ENCODE data around the gene GPATCH3.

The GPATCH3 gene

GRCh38 chr1:26858160-26858559 is 42.1 kb downstream of the GPATCH3 start:
- no peak overlapping the region for H3K4me3 ChIP-seq (replicated peaks in 1 of 2; ENCODE audit: low read depth in 2 of 2, low read length in 2 of 2)
- TF ChIP-seq, protein P1, sequence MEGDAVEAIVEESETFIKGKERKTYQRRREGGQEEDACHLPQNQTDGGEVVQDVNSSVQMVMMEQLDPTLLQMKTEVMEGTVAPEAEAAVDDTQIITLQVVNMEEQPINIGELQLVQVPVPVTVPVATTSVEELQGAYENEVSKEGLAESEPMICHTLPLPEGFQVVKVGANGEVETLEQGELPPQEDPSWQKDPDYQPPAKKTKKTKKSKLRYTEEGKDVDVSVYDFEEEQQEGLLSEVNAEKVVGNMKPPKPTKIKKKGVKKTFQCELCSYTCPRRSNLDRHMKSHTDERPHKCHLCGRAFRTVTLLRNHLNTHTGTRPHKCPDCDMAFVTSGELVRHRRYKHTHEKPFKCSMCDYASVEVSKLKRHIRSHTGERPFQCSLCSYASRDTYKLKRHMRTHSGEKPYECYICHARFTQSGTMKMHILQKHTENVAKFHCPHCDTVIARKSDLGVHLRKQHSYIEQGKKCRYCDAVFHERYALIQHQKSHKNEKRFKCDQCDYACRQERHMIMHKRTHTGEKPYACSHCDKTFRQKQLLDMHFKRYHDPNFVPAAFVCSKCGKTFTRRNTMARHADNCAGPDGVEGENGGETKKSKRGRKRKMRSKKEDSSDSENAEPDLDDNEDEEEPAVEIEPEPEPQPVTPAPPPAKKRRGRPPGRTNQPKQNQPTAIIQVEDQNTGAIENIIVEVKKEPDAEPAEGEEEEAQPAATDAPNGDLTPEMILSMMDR (IDR thresholded peaks at IDR 0.05; ENCODE audit: low read depth, low read length) = no peak
- DNase-seq (ENCODE audit: low read depth in 2 of 2) = no peak

DNA sequence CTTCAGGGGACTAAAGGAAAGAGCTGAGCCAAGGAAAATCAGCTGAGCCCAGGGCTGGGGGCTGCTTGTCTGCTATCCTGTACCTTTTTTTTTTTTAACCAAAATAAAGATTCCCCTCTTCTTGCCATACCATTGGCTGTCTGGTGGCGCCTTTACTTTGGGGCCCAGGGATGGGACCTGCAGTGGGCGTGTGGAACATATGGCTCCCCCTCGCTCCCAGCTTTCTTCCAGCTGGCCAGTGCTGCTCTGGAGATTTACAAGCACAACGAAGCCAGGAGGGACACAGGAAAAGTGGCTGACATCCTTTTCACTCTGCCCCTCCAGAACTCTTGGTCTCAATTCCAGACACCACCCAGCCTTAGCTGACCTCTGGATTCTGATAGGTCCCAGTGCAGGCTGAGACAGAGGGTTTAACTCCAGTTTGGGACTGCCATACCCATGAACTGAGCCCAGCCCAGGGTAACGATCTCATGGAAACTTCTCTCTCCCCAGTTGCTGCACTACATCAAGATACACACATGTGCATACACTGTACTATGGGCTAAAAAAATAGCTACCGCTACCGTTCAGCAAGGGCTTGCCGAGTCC is 42.7 kb downstream of the GPATCH3 start:
- no peak for DNase-seq (ENCODE audit: low read depth in 2 of 2)
- TF ChIP-seq, protein P1 (IDR thresholded peaks at IDR 0.05; ENCODE audit: low read depth, low read length) = no peak

GRCh38 chr1:26856604-26857469 is 43.4 kb downstream of the GPATCH3 start:
- TF ChIP-seq, protein P1 (IDR thresholded peaks at IDR 0.05; ENCODE audit: low read depth, low read length) = no peak
- no peak for DNase-seq (ENCODE audit: low read depth in 2 of 2)
- H3K4me3 ChIP-seq (replicated peaks in 1 of 2; ENCODE audit: low read depth in 2 of 2, low read length in 2 of 2) = no peak overlapping the region

More for the DNA sequence above, 42.7 kb downstream of the GPATCH3 start:
- H3K4me3 ChIP-seq (replicated peaks in 1 of 2; ENCODE audit: low read depth in 2 of 2, low read length in 2 of 2) = no peak overlapping the region

DNA sequence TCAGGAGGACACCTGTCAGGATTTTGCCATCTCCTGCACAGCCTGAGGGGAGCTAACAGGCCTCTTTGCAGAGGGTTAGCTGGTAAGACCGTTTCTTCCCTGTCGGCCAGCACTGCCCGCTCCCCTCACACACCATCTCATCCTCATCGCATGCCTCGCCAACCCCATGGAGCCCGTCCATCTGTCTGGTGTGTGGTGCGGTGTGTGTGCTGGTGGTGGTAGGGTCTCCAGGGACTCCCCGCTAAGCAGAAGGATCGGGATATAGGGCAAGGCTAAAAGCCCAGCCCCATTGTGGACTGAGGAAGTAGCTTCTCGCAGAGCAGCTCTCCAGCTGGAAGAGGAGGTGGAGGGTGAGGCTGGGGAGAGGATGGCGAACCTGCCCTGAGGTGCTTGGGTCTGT is 44.1 kb downstream of the GPATCH3 start:
- DNase-seq (ENCODE audit: low read depth in 2 of 2) = no peak
- no peak overlapping the region for H3K4me3 ChIP-seq (replicated peaks in 1 of 2; ENCODE audit: low read depth in 2 of 2, low read length in 2 of 2)
- TF ChIP-seq, protein P1 (IDR thresholded peaks at IDR 0.05; ENCODE audit: low read depth, low read length) = no peak

DNA sequence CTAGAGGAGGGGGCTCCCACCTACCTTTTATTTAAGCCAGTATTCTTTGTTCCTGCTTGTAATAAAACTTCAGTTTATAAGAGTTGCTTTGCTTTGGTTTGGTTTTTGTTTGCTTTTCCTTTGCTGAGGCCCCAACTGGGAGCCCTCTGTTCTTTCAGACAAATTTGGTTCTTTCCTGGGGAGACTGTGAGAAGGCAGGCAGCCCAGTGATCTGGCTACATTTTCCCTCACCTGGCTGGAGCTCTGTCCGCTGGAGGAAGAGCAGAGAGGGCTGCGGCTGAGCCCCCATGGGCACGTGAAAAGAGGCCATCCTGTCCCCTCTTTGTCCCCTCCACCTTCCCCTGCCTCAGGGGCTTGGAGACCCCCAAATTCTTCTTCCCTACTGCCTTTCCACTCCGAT is 44.6 kb downstream of the GPATCH3 start:
- TF ChIP-seq, protein P1 (IDR thresholded peaks at IDR 0.05; ENCODE audit: low read depth, low read length) = no peak
- no peak overlapping the region for H3K4me3 ChIP-seq (replicated peaks in 1 of 2; ENCODE audit: low read depth in 2 of 2, low read length in 2 of 2)
- DNase-seq (ENCODE audit: low read depth in 2 of 2) = no peak

DNA sequence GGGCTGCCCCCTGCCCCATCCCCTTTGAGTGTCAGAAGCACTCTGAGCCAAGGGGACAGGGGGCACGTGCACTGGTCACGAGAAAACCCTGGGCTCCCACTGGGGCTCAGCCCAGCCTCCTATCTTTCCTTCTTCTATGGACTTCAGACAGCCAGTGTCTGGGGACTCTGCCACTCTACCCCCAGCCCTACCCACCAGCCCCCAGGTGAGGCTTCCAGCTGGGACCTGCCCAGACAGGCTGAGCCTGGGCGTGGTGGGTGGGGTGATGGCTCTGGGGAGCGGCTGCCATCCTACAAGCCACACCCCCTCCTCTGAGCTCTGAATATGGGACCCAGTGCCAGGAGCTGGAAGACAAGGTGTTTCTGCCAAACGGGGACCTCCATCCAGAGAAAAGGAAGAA is 45.4 kb downstream of the GPATCH3 start:
- DNase-seq (ENCODE audit: low read depth in 2 of 2) = no peak
- TF ChIP-seq, protein P1 (IDR thresholded peaks at IDR 0.05; ENCODE audit: low read depth, low read length) = no peak
- no peak overlapping the region for H3K4me3 ChIP-seq (replicated peaks in 1 of 2; ENCODE audit: low read depth in 2 of 2, low read length in 2 of 2)
